ENCODE results near the gene SLC17A1.

The SLC17A1 gene

DNA sequence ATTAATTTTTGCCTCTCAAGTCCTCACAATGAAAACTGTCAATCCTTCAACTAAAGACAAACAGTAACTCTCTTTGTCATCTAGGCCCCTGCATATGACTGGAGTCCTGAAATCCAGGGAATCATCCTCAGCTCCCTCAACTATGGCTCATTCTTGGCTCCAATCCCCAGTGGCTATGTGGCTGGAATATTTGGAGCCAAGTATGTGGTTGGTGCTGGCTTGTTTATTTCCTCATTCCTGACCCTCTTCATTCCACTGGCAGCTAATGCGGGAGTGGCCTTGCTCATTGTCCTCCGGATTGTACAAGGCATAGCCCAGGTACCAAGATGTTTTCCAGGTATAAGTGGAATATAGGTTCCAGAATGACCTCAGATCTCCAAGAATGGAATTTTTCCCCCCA lies 61.9 kb downstream of the SLC17A1 start:
- TF ChIP-seq, protein P1, sequence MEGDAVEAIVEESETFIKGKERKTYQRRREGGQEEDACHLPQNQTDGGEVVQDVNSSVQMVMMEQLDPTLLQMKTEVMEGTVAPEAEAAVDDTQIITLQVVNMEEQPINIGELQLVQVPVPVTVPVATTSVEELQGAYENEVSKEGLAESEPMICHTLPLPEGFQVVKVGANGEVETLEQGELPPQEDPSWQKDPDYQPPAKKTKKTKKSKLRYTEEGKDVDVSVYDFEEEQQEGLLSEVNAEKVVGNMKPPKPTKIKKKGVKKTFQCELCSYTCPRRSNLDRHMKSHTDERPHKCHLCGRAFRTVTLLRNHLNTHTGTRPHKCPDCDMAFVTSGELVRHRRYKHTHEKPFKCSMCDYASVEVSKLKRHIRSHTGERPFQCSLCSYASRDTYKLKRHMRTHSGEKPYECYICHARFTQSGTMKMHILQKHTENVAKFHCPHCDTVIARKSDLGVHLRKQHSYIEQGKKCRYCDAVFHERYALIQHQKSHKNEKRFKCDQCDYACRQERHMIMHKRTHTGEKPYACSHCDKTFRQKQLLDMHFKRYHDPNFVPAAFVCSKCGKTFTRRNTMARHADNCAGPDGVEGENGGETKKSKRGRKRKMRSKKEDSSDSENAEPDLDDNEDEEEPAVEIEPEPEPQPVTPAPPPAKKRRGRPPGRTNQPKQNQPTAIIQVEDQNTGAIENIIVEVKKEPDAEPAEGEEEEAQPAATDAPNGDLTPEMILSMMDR (IDR thresholded peaks at IDR 0.05; ENCODE audit: low read depth, low read length, missing control alignments) = no peak
- in situ Hi-C loops (cut with HindIII; ENCODE audit: low pct_ligation_motif_present, low sequenced_read_pairs) = no loop called here
- Histone ChIP-seq H3K27ac (no peak overlapping the region), H3K27me3 (replicated peaks) (no peaks in the 10 kb centered on the region), H3K4me3 (ENCODE audit: low read depth, low read length) (no peak overlapping the region), H3K36me3 (replicated peaks) (no peaks in the 10 kb centered on the region)
- no peak for DNase-seq

DNA sequence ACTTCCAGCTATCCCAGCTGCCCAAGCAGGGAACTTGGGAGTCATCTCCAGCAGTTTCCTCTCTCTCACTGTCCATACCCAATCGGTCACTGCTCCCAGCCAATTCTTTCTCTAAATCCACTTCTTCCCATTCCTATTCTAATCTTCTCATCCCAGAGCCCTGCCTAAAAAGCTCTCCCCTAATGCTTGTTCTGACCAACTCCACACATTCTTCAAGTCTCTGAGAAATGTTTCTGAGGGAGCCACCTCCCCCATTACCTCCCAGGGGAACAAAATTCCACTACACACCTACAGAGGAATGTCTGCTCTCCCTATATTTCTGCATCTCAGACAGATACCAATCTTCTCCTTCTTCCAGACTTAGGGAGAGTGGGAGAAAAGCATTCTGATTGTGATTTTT lies 63.3 kb downstream of the SLC17A1 start:
- no peaks in the 10 kb centered on the region for H3K36me3 ChIP-seq (replicated peaks)
- H3K27ac ChIP-seq = no peak overlapping the region
- DNase-seq = no peak
- H3K4me3 ChIP-seq (ENCODE audit: low read depth, low read length) = no peak overlapping the region
- no peaks in the 10 kb centered on the region for H3K27me3 ChIP-seq (replicated peaks)
- in situ Hi-C loops (cut with HindIII; ENCODE audit: low pct_ligation_motif_present, low sequenced_read_pairs) = no loop called here
- TF ChIP-seq, protein P1 (IDR thresholded peaks at IDR 0.05; ENCODE audit: low read depth, low read length, missing control alignments) = no peak

DNA sequence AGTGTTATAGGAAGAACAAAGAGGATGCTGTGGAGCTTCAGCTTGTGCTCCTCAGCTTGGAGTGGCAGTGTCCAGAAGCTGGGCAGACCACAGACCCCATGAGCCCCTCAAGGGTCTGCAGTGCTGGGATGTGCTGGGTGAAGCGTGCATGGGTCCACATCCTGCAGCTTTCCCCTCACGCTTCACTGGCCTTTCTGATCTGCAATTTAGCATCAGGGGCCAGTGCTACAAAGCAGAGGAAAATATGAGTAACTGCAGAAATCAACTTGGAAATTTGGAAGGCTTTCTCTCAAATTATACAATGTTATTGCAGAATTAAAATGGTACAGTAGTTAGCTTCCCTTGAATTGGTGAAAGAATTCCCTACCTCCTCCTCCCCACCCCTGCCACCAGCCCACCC lies 67.2 kb downstream of the SLC17A1 start:
- TF ChIP-seq, protein P1 (IDR thresholded peaks at IDR 0.05; ENCODE audit: low read depth, low read length, missing control alignments) = no peak
- no peaks in the 10 kb centered on the region for H3K27me3 ChIP-seq (replicated peaks)
- H3K4me3 ChIP-seq (ENCODE audit: low read depth, low read length) = no peak overlapping the region
- H3K36me3 ChIP-seq (replicated peaks) = no peaks in the 10 kb centered on the region
- DNase-seq = no peak
- in situ Hi-C loops (cut with HindIII; ENCODE audit: low pct_ligation_motif_present, low sequenced_read_pairs) = no loop called here
- H3K27ac ChIP-seq = no peak overlapping the region

DNA sequence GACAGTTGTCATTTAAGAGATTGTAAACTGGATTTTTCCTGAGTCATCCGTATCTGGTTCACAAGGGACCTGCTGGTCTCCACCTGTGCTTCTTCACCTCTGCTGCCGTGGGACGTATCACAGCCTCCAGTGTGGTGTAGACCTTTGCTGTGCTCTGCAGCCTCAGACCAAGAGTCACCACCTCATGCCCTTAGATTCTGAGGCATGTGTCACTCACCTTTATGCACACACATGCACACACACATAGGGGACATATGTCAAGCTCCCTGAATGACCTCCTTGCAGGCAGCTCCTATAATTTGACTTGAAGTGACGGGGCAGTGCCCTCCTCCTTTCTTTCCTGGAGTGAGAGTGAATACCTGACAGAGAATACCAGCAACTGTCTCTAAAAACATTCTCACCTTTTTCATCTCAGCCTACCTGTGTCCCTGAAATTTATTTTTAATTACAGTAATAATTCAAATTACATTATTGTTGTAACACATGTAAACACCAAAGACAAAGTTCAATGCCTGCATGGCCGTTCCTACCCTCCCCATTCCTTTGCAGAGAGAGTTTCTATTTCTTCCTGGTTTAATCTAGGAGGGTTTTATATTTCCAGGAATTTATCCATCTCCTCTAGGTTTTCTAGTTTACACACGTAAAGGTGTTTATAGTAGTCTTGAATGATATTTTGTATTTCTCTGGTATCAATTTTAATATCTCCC lies 73.8 kb downstream of the SLC17A1 start:
- Histone ChIP-seq H3K4me3 (ENCODE audit: low read depth, low read length) (no peak overlapping the region), H3K36me3 (replicated peaks) (no peaks in the 10 kb centered on the region), H3K27ac (no peak overlapping the region), H3K27me3 (replicated peaks) (no peaks in the 10 kb centered on the region)
- in situ Hi-C loops (cut with HindIII; ENCODE audit: low pct_ligation_motif_present, low sequenced_read_pairs) = no loop called here
- TF ChIP-seq, protein P1 (IDR thresholded peaks at IDR 0.05; ENCODE audit: low read depth, low read length, missing control alignments) = no peak
- DNase-seq = no peak

DNA sequence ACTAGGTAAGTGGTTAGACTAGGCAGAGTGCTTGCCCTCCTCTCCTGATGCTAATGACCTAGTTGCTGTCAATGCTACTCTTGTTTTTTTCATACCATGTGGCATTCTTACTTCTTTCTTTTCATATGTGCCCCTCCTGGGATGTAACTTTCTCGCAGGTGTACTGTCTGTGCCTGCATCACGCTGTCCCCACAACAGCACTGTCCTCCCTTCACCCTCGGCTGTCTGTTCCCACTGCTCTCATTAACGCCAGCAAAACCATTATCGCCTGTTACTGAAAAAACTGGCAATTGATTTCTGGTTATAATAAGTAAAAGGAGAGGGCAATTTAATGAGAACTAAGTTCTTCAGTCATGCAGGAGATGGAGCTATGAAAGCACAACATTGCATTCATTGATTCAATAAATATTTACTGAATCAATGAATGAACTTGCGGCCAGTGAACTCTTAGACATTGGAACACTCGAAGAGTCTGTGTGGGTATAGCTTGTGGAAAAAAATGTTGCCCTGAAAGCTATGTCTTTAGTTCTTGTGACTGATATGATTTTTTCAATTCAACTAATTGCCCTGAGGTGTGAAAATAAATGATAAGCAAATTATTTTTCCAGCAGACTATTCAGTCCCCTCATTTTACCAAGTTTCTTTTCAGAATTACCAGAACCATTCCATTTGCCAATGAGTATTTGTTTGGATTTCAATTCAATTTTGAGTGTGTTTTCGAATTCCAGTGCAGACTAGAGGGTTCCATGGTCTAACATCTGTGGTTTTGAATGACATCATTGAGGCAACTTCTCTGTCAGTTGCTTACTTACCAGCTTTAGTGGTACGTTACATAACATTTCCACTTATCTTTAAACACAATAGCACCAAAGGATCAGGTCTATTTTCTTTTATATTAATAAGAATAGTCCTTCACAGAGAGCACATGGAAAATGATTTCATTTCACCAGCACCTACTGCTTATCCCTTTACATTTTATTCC lies 75.2 kb downstream of the SLC17A1 start:
- no peak for DNase-seq
- TF ChIP-seq, protein P1 (IDR thresholded peaks at IDR 0.05; ENCODE audit: low read depth, low read length, missing control alignments) = no peak
- H3K27ac ChIP-seq = no peak overlapping the region
- no peaks in the 10 kb centered on the region for H3K36me3 ChIP-seq (replicated peaks)
- H3K4me3 ChIP-seq (ENCODE audit: low read depth, low read length) = no peak overlapping the region
- no peaks in the 10 kb centered on the region for H3K27me3 ChIP-seq (replicated peaks)
- in situ Hi-C loops (cut with HindIII; ENCODE audit: low pct_ligation_motif_present, low sequenced_read_pairs) = no loop called here

Measured in brain microvascular endothelial cell (primary cell).